T-helper 17 cell (primary cell): Measurements from ENCODE around the gene MBNL3. TPM values are rescaled to one million over a fixed set of nuclear protein-coding genes. Genes with fewer than 3 reads are reported as not detected.

Experiments used
- ATAC-seq: fragments of 150-1000 bp; cut with Tn5 transposase; 2 replicates; pipeline ENCODE4 v1.10.0; 2021; ENCODE audit warnings: mild to moderate bottlenecking, moderate library complexity
- DNase-seq, 3 donors: peaks; one replicate each; pipeline versions ENCODE4 v3.0.0 to v3.0.0-alpha.2; 2020 to 2021
- H3K9me3 ChIP-seq: one replicate; pipeline ENCODE4 v1.7.0; 2013; ENCODE audit warnings: low read length, mild to moderate bottlenecking; ENCODE audit not compliant: control insufficient read depth, poor library complexity, severe bottlenecking
- H3K27ac Mint-ChIP-seq: one replicate; pipeline ENCODE4 v1.8.0; 2022; ENCODE audit warnings: mild to moderate bottlenecking, moderate library complexity, mixed read lengths
- H3K27me3 Mint-ChIP-seq: one replicate; pipeline ENCODE4 v1.8.0; 2022; ENCODE audit warnings: mixed read lengths
- H3K36me3 Mint-ChIP-seq: one replicate; pipeline ENCODE4 v1.8.0; 2022; ENCODE audit warnings: low read depth, mixed read lengths
- H3K4me1 Mint-ChIP-seq: one replicate; pipeline ENCODE4 v1.8.0; 2022; ENCODE audit warnings: mild to moderate bottlenecking, mixed read lengths
- H3K4me3 Mint-ChIP-seq: one replicate; pipeline ENCODE4 v1.8.0; 2022; ENCODE audit warnings: mild to moderate bottlenecking, moderate library complexity, mixed read lengths
- total RNA-seq, 4 donors: library from RNA in 2 of 4; stranded (reverse) in 2 of 4; gene quantifications; one replicate each; pipeline ENCODE4 v1.2.3 and lab custom pipeline; 2022 to 2026

Gene MBNL3
- total RNA-seq, 2 donors from 2014 or later: 32.5 to 34.1 TPM

GRCh38 chrX:132400706-132401105, 88.1 kb downstream of the MBNL3 start:
- ATAC-seq (no peak), DNase-seq (no peak)
- Mint-ChIP-seq H3K27me3 (no peaks in the 10 kb centered on the region), H3K4me1 (peaks cover 4% of the 10 kb centered on the region), H3K36me3 (no peaks in the 10 kb centered on the region), H3K4me3 (no peak overlapping the region), H3K27ac (no peak overlapping the region)
- H3K9me3 ChIP-seq: no peaks in the 10 kb centered on the region

GRCh38 chrX:132395645-132396044, 93.2 kb downstream of the MBNL3 start:
- Mint-ChIP-seq H3K27me3 (no peaks in the 10 kb centered on the region), H3K36me3 (no peaks in the 10 kb centered on the region), H3K4me1 (peaks cover 2% of the 10 kb centered on the region), H3K4me3 (no peak overlapping the region), H3K27ac (no peak overlapping the region)
- DNase-seq (no peak), ATAC-seq (no peak)
- no peaks in the 10 kb centered on the region for H3K9me3 ChIP-seq

- Mint-ChIP-seq H3K4me3 (no peak overlapping the region), H3K27me3 (no peaks in the 10 kb centered on the region), H3K27ac (no peak overlapping the region), H3K4me1 (peaks cover 2% of the 10 kb centered on the region), H3K36me3 (no peaks in the 10 kb centered on the region)
- H3K9me3 ChIP-seq: no peaks in the 10 kb centered on the region
- no peak for DNase-seq
- ATAC-seq: no peak
Measured at GRCh38 chrX:132395026-132395425, 93.8 kb downstream of the MBNL3 start.

GRCh38 chrX:132394591-132394990, 94.2 kb downstream of the MBNL3 start:
- Mint-ChIP-seq H3K36me3 (no peaks in the 10 kb centered on the region), H3K4me3 (no peak overlapping the region), H3K4me1 (peaks cover 2% of the 10 kb centered on the region), H3K27ac (no peak overlapping the region), H3K27me3 (no peaks in the 10 kb centered on the region)
- no peaks in the 10 kb centered on the region for H3K9me3 ChIP-seq
- no peak for ATAC-seq
- no peak for DNase-seq

GRCh38 chrX:132393992-132394391, 94.8 kb downstream of the MBNL3 start:
- DNase-seq: no peak
- peak overlapping the region; percentile 21 for H3K27ac Mint-ChIP-seq
- H3K36me3 Mint-ChIP-seq: no peaks in the 10 kb centered on the region
- no peaks in the 10 kb centered on the region for H3K9me3 ChIP-seq
- no peak overlapping the region for H3K4me3 Mint-ChIP-seq
- no peak for ATAC-seq
- H3K27me3 Mint-ChIP-seq: no peaks in the 10 kb centered on the region
- H3K4me1 Mint-ChIP-seq: peaks cover 2% of the 10 kb centered on the region

- ATAC-seq: no peak
- H3K9me3 ChIP-seq: no peaks in the 10 kb centered on the region
- H3K27ac Mint-ChIP-seq: peak overlapping the region; percentile 21
- no peak overlapping the region for H3K4me3 Mint-ChIP-seq
- no peaks in the 10 kb centered on the region for H3K27me3 Mint-ChIP-seq
- DNase-seq: no peak
- no peaks in the 10 kb centered on the region for H3K36me3 Mint-ChIP-seq
- H3K4me1 Mint-ChIP-seq: peaks cover 2% of the 10 kb centered on the region
Measured at GRCh38 chrX:132393485-132393884, 95.4 kb downstream of the MBNL3 start.

GRCh38 chrX:132393085-132393484, 95.8 kb downstream of the MBNL3 start:
- Mint-ChIP-seq H3K27me3 (no peaks in the 10 kb centered on the region), H3K4me1 (peaks cover 2% of the 10 kb centered on the region), H3K27ac (peak overlapping the region; percentile 68), H3K4me3 (no peak overlapping the region), H3K36me3 (no peaks in the 10 kb centered on the region)
- ATAC-seq: no peak
- DNase-seq: no peak
- no peaks in the 10 kb centered on the region for H3K9me3 ChIP-seq

- DNase-seq (no peak), ATAC-seq (no peak)
- no peaks in the 10 kb centered on the region for H3K4me1 Mint-ChIP-seq
- H3K9me3 ChIP-seq: no peaks in the 10 kb centered on the region
- H3K27me3 Mint-ChIP-seq: no peaks in the 10 kb centered on the region
- H3K27ac Mint-ChIP-seq: no peak overlapping the region
- H3K36me3 Mint-ChIP-seq: no peaks in the 10 kb centered on the region
- no peak overlapping the region for H3K4me3 Mint-ChIP-seq
Measured at GRCh38 chrX:132390792-132391191, 98.0 kb downstream of the MBNL3 start.

- Mint-ChIP-seq H3K36me3 (no peaks in the 10 kb centered on the region), H3K4me1 (no peaks in the 10 kb centered on the region), H3K4me3 (no peak overlapping the region), H3K27me3 (no peaks in the 10 kb centered on the region), H3K27ac (no peak overlapping the region)
- ATAC-seq: no peak
- H3K9me3 ChIP-seq: no peaks in the 10 kb centered on the region
- DNase-seq: no peak
Measured at GRCh38 chrX:132389480-132389879, 99.4 kb downstream of the MBNL3 start.

GRCh38 chrX:132388371-132388770, 100.5 kb downstream of the MBNL3 start:
- Mint-ChIP-seq H3K4me1 (no peaks in the 10 kb centered on the region), H3K36me3 (no peaks in the 10 kb centered on the region), H3K27me3 (no peaks in the 10 kb centered on the region), H3K27ac (no peak overlapping the region), H3K4me3 (no peak overlapping the region)
- no peaks in the 10 kb centered on the region for H3K9me3 ChIP-seq
- DNase-seq (no peak), ATAC-seq (no peak)

GRCh38 chrX:132384301-132384700, 104.5 kb downstream of the MBNL3 start:
- peaks cover 2% of the 10 kb centered on the region for H3K4me1 Mint-ChIP-seq
- H3K36me3 Mint-ChIP-seq: peaks cover 4% of the 10 kb centered on the region
- no peak for ATAC-seq
- no peak for DNase-seq
- no peak overlapping the region for H3K27ac Mint-ChIP-seq
- no peaks in the 10 kb centered on the region for H3K9me3 ChIP-seq
- H3K4me3 Mint-ChIP-seq: no peak overlapping the region
- no peaks in the 10 kb centered on the region for H3K27me3 Mint-ChIP-seq

- no peaks in the 10 kb centered on the region for H3K9me3 ChIP-seq
- peaks cover 2% of the 10 kb centered on the region for H3K4me1 Mint-ChIP-seq
- DNase-seq (no peak), ATAC-seq (no peak)
- no peaks in the 10 kb centered on the region for H3K27me3 Mint-ChIP-seq
- no peak overlapping the region for H3K27ac Mint-ChIP-seq
- H3K36me3 Mint-ChIP-seq: peaks cover 4% of the 10 kb centered on the region
- no peak overlapping the region for H3K4me3 Mint-ChIP-seq
Measured at GRCh38 chrX:132382068-132382467, 106.8 kb downstream of the MBNL3 start.

- DNase-seq (no peak), ATAC-seq (no peak)
- H3K27ac Mint-ChIP-seq: no peak overlapping the region
- H3K36me3 Mint-ChIP-seq: peaks cover 4% of the 10 kb centered on the region
- no peaks in the 10 kb centered on the region for H3K9me3 ChIP-seq
- H3K4me3 Mint-ChIP-seq: no peak overlapping the region
- H3K4me1 Mint-ChIP-seq: peaks cover 2% of the 10 kb centered on the region
- no peaks in the 10 kb centered on the region for H3K27me3 Mint-ChIP-seq
Measured at GRCh38 chrX:132378281-132378680, 110.6 kb downstream of the MBNL3 start.

- Mint-ChIP-seq H3K36me3 (no peaks in the 10 kb centered on the region), H3K27me3 (no peaks in the 10 kb centered on the region), H3K27ac (no peak overlapping the region), H3K4me1 (no peaks in the 10 kb centered on the region), H3K4me3 (no peak overlapping the region)
- no peaks in the 10 kb centered on the region for H3K9me3 ChIP-seq
- DNase-seq (no peak), ATAC-seq (no peak)
Measured at GRCh38 chrX:132375941-132376340, 112.9 kb downstream of the MBNL3 start.

GRCh38 chrX:132373610-132374009, 115.2 kb downstream of the MBNL3 start:
- H3K36me3 Mint-ChIP-seq: no peaks in the 10 kb centered on the region
- no peak overlapping the region for H3K4me3 Mint-ChIP-seq
- H3K27me3 Mint-ChIP-seq: no peaks in the 10 kb centered on the region
- no peaks in the 10 kb centered on the region for H3K4me1 Mint-ChIP-seq
- ATAC-seq (no peak), DNase-seq (no peak)
- H3K9me3 ChIP-seq: peaks cover 2% of the 10 kb centered on the region
- H3K27ac Mint-ChIP-seq: no peak overlapping the region
